Adipocyte (in vitro differentiated cells): Measurements from ENCODE around the gene ABCG1.

ENCODE experiments used
- DNase-seq: peaks from one replicate; pipeline ENCODE4 v3.0.0-alpha.2; 2015; ENCODE audit warnings: low read depth
- H3K27me3 ChIP-seq: replicated peaks from 2 replicates; pipeline ENCODE4 v1.7.0; 2013; ENCODE audit warnings: mild to moderate bottlenecking, low read length, moderate library complexity; ENCODE audit not compliant: control insufficient read depth, insufficient read depth
- H3K36me3 ChIP-seq: 2 replicates; pipeline ENCODE4 v1.7.0; 2013; ENCODE audit warnings: low read length, mild to moderate bottlenecking, moderate library complexity; ENCODE audit not compliant: control insufficient read depth, insufficient read depth, severe bottlenecking
- H3K4me1 ChIP-seq: 2 replicates; pipeline ENCODE4 v1.7.0; 2013; ENCODE audit warnings: mild to moderate bottlenecking, low read length, moderate library complexity; ENCODE audit not compliant: control insufficient read depth, insufficient read depth
- H3K4me3 ChIP-seq: 2 replicates; pipeline ENCODE4 v1.7.0; 2013; ENCODE audit warnings: mild to moderate bottlenecking, low read length, moderate library complexity
- H3K9ac ChIP-seq: 2 replicates; pipeline ENCODE4 v1.7.0; 2013; ENCODE audit warnings: mild to moderate bottlenecking, low read length, moderate library complexity
- H3K9me3 ChIP-seq: 2 replicates; pipeline ENCODE4 v1.7.0; 2013; ENCODE audit warnings: mild to moderate bottlenecking, low read length, moderate library complexity; ENCODE audit not compliant: control insufficient read depth

ABCG1 gene

DNA sequence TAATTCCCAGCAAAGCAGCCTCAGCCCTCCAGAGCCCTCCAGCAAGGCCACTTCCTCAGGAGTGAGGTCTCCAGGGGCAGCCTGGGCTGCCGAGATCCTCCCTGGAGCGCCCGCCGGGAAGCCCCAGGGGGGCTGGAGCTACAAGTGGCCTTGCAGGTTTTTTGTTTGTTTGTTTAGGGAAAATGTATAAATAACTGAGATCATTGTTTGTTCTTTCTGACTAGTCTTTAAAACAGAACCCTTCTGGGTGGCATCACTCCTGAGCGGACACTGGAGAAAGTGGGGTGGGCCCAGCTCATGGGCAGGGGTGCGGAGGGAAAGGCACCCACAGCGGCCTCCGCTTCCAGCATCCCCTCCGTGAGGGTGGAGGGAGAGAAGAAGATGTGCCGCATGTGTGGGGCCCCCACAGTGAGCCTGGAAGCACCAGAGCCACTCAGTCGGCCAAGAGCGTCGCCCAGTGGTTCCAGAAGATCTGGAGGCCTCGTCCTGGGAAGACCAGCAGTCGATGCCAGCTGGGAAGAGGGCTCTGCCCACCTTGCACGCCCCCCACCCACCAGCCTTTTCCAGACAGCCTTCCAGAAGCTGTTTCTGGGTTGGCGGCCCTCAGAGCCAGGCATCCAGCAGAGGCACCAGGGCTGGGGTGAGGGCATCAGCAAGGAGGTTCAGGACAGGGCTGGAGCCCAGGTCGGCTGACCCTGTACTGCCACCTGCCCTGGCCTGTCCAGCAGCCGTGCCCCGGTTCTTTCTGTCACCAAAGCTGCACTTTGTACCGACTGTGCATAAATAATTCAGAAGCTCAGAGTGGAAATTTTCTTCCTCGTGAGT is 61.6 kb downstream of the ABCG1 start:
- no peak for DNase-seq
- Histone ChIP-seq H3K9ac (no peak overlapping the region), H3K27me3 (peaks cover 26% of the 10 kb centered on the region), H3K9me3 (no peaks in the 10 kb centered on the region), H3K36me3 (no peaks in the 10 kb centered on the region), H3K4me1 (no peaks in the 10 kb centered on the region), H3K4me3 (no peak overlapping the region)

DNA sequence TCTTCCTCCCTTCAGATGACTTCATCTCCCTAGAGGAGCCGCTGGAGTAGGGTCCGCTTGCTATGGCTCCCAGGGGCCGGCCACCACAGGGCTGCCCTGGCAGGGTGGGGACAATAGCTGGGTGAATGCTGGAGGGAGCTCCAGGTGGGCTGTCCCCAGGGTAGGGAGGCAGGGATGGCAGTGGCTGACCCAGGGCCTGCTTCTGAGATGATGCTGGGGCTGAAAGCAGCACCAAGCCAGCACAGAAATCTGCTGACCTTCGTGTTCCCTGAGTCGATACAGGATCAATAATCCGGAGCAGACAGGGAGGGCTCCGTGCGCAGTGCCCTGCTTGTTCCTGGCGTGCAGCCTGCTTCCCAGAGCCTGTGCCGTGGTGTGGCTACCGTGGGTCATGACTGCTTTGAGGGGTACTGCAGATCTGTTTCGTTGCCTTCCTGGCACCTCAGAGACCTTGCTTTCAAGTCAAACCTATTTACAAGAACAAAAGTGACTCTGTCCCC is 62.3 kb downstream of the ABCG1 start:
- peaks cover 24% of the 10 kb centered on the region for H3K27me3 ChIP-seq
- no peak overlapping the region for H3K4me3 ChIP-seq
- no peaks in the 10 kb centered on the region for H3K36me3 ChIP-seq
- DNase-seq: no peak
- no peaks in the 10 kb centered on the region for H3K9me3 ChIP-seq
- no peaks in the 10 kb centered on the region for H3K4me1 ChIP-seq
- no peak overlapping the region for H3K9ac ChIP-seq

DNA sequence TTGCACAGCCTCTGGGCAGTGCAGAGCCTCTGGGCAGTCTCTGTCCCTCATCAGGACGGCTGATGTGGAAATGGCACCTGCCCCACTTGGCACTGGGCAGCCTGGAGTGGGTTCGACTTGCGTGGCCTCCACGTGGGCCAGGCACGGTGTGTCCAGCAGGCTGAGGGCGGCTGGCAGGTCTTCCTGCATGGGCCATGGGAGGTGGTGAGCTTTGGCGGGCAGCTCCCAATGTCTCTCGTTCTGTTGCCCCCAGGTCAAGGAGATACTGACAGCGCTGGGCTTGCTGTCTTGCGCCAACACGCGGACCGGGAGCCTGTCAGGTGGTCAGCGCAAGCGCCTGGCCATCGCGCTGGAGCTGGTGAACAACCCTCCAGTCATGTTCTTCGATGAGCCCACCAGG is 63.1 kb downstream of the ABCG1 start:
- no peak for DNase-seq
- H3K9me3 ChIP-seq: no peaks in the 10 kb centered on the region
- no peaks in the 10 kb centered on the region for H3K4me1 ChIP-seq
- no peaks in the 10 kb centered on the region for H3K36me3 ChIP-seq
- no peak overlapping the region for H3K4me3 ChIP-seq
- peaks cover 26% of the 10 kb centered on the region for H3K27me3 ChIP-seq
- H3K9ac ChIP-seq: no peak overlapping the region

DNA sequence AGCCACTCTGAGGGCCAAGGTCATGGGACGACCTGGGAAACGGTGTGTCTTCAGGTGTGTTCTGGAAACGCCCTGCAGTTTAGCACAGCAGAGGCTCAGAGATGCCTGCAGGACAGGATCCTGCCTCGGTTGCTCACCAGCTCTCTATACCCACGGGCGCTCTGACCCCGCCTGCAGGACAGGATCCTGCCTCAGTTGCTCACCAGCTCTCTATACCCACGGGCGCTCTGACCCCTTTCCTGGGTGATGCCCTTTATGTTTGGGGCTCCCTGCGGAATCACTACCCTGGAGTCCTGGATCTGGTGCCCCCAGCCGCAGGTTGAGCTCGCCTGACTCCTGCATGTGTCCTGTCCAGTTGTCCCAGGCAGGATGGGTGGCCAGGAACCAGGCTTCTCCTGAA is 63.8 kb downstream of the ABCG1 start:
- H3K36me3 ChIP-seq: no peaks in the 10 kb centered on the region
- H3K4me3 ChIP-seq: no peak overlapping the region
- H3K9ac ChIP-seq: no peak overlapping the region
- no peaks in the 10 kb centered on the region for H3K4me1 ChIP-seq
- peaks cover 27% of the 10 kb centered on the region for H3K27me3 ChIP-seq
- H3K9me3 ChIP-seq: no peaks in the 10 kb centered on the region
- DNase-seq: no peak

DNA sequence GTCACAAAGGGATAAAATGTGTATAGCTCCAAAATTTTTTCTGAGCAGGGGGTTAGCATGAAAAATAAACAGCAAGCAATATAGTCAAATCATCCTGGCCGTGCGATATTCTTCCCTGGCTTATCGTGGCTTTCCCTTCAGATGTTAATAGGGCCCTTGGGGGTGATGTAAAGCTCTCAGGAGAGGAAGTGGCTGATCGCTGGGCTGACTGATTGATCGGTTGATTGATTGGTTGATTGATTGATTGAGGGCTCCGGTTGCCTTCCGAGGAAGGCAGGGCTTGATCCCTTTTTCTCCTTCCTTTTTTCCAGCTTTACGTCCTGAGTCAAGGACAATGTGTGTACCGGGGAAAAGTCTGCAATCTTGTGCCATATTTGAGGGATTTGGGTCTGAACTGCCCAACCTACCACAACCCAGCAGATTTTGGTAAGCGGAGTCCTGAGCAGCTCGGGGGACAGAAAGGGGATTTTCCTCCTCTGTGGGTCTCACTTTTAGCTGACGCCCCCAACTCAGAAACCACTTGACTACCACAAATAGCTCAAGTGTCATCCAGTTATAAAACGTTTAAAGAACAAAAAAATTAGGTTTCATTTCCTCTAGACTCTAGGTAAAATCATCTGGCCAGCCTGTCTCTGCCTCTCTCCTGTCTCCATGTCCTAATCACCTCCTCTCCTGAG is 66.8 kb downstream of the ABCG1 start:
- H3K27me3 ChIP-seq: peaks cover 17% of the 10 kb centered on the region
- H3K4me1 ChIP-seq: peaks cover 3% of the 10 kb centered on the region
- H3K9me3 ChIP-seq: peaks cover 3% of the 10 kb centered on the region
- DNase-seq: no peak
- H3K4me3 ChIP-seq: no peak overlapping the region
- no peaks in the 10 kb centered on the region for H3K36me3 ChIP-seq
- H3K9ac ChIP-seq: no peak overlapping the region

DNA sequence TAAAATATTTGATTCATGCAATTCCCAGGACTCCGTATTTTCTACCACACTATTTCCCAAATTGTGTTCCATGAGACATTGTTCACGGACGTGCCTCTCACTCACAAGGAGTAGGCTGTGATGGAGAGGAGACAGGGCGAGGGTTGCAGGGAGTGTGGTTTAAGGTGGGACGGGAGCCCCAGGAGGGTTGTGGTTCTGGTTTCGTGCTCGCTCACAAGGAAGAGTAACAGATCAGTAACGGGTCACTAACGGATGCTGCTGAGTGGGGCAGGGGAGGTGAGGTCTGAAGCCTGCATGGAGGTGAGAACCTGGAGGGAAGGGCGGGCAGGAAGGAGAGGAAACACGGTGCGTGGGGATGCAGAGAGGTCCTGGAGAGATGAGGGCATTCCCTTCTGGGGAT is 67.5 kb downstream of the ABCG1 start:
- no peaks in the 10 kb centered on the region for H3K36me3 ChIP-seq
- no peak overlapping the region for H3K9ac ChIP-seq
- no peak for DNase-seq
- H3K4me3 ChIP-seq: no peak overlapping the region
- H3K4me1 ChIP-seq: peaks cover 3% of the 10 kb centered on the region
- peaks cover 3% of the 10 kb centered on the region for H3K9me3 ChIP-seq
- H3K27me3 ChIP-seq: peaks cover 17% of the 10 kb centered on the region

DNA sequence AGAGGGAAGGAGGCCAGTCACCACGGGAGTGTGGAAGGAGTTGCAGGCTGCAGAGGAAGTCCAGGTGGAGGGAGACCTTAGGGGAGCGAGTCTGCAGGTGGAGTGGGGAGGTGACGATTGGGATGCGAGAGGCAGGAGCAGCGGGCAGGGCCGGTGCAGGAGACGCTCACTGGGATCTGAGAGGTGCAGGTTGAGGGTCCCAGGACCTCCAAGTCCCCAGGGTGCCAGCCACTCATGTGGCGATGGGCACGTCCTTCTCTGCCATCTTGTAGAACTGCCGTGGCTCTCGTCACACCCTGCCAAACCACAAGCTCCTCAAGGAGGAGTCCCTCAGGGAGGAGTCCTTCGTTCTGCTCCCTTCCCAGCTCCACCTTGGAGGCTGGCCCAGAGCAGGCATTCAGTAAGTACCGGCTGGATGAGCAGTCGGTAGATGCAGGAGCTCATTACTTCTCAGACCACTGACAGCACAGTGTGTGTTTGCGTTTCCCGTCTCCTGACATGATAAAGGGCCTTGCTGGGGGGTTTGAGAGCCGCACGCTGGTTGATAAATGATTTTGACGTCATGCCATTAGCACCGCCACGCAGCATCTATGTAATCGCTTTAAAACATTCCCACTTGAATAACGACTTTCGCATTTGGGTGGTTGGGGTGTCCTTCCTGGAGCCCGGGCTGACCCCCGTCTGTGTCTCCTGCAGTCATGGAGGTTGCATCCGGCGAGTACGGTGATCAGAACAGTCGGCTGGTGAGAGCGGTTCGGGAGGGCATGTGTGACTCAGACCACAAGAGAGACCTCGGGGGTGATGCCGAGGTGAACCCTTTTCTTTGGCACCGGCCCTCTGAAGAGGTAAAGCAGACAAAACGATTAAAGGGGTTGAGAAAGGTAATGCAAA is 68.5 kb downstream of the ABCG1 start:
- no peaks in the 10 kb centered on the region for H3K36me3 ChIP-seq
- H3K4me1 ChIP-seq: peaks cover 3% of the 10 kb centered on the region
- H3K27me3 ChIP-seq: peaks cover 12% of the 10 kb centered on the region
- no peak overlapping the region for H3K4me3 ChIP-seq
- H3K9ac ChIP-seq: no peak overlapping the region
- peaks cover 3% of the 10 kb centered on the region for H3K9me3 ChIP-seq
- no peak for DNase-seq

DNA sequence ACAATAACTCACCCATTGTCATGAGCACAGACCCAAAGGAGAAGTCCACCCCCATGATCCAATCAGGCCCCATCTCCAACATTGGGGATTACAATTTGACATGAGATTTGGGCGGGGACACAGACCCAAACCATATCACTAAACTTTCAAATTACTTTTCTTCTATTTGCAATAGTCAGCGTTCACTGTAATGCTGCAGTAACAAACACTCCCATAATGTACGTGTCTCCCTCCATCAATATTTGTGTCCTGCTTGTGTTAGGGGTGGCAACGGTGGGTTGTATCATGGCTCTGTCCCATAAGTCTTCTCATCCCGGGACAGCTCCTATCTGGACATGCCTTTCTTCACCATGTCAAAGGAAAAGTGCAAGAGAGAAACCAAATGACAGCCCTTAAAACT is 70.0 kb downstream of the ABCG1 start:
- Histone ChIP-seq H3K27me3 (peaks cover 12% of the 10 kb centered on the region), H3K4me3 (no peak overlapping the region), H3K4me1 (peaks cover 3% of the 10 kb centered on the region), H3K36me3 (no peaks in the 10 kb centered on the region), H3K9me3 (peaks cover 3% of the 10 kb centered on the region), H3K9ac (no peak overlapping the region)
- DNase-seq: no peak

DNA sequence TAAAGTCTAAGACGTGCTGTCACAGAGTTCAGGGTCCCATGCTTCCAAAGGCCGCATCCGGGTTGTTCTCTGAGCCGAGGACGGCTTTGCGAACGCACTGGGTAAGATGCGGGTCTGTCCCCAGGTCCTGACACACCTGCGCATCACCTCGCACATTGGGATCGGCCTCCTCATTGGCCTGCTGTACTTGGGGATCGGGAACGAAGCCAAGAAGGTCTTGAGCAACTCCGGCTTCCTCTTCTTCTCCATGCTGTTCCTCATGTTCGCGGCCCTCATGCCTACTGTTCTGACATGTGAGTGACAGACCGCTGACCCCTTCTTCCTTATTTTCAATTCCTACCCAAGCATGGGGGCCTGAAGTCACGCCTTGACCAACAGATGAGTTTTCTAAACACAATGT is 71.0 kb downstream of the ABCG1 start:
- no peak overlapping the region for H3K4me3 ChIP-seq
- H3K36me3 ChIP-seq: no peaks in the 10 kb centered on the region
- peaks cover 3% of the 10 kb centered on the region for H3K4me1 ChIP-seq
- no peak for DNase-seq
- H3K9ac ChIP-seq: no peak overlapping the region
- H3K9me3 ChIP-seq: peaks cover 3% of the 10 kb centered on the region
- H3K27me3 ChIP-seq: peaks cover 12% of the 10 kb centered on the region

DNA sequence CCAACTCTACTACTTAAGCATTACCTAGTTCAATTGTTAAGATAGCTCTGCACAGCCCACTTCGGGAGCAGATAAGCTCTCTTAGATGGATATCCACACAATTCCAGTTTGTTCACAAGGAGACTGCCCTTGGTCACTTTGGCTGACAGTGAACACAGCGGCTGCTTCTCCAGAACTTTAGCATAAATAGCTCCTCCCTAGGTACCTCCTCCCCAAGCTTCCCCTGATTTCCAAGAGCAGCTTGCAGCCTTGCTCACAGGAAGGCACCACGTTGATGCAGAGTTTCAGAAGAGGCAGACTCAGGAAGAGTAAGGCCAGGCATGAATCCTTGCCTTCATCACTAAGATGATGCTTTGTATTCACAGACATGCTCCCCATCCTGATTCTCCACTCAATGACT is 71.6 kb downstream of the ABCG1 start:
- Histone ChIP-seq H3K4me1 (peaks cover 3% of the 10 kb centered on the region), H3K9ac (no peak overlapping the region), H3K9me3 (peaks cover 3% of the 10 kb centered on the region), H3K27me3 (peaks cover 12% of the 10 kb centered on the region), H3K4me3 (no peak overlapping the region), H3K36me3 (no peaks in the 10 kb centered on the region)
- DNase-seq: no peak
